ENCODE results near the gene CAST.

GRCh38 chr5:96699186-96699820 lies 37.1 kb downstream of the CAST start:
- TF ChIP-seq CTCF (IDR thresholded peaks at IDR 0.05 in 4 of 5, conservative IDR thresholded peaks at IDR 0.05 in 1 of 5) = no peak
- no peak for TF ChIP-seq POLR2A (IDR thresholded peaks at IDR 0.05)

All from gastrocnemius medialis (tissue), 4 donors.